Stimulated activated CD8-positive, alpha-beta memory T cell treated with anti-CD3 and anti-CD28 coated beads, Interleukin-15, amount 100 ng/mL, for 48 hours (primary cell): Measurements from ENCODE around the gene PRKCE.
"Not testable (repeated sequence)": the region's sequence is repeated elsewhere in the genome, so short reads cannot be mapped to it uniquely, and the experiment has no call there.

ENCODE experiments used
- DNase-seq, 2 donors: peaks; one replicate each; pipeline ENCODE4 v3.0.0-alpha.2; 2020; ENCODE audit warnings: low read depth in 2 of 2

The PRKCE gene

DNA sequence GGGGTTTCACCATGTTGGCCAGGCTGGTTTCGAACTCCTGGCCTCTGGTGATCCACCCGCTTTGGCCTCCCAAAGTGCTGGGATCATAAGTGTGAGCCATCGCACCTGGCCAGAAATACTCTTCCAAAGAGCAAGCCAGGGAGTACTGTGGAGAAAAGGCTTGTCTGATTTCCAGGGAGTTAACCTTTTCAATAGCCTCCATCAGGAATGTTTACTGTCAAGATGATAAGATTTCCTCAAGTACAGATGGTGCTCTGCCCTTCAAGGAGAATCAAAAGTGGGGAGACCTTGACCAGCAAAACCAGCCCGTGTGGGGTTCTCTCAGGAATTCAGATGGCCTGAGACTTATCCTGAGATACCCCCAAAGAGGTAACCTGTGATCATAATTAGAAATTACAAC, 237.2 kb downstream of the PRKCE start:
- no peak for DNase-seq

DNA sequence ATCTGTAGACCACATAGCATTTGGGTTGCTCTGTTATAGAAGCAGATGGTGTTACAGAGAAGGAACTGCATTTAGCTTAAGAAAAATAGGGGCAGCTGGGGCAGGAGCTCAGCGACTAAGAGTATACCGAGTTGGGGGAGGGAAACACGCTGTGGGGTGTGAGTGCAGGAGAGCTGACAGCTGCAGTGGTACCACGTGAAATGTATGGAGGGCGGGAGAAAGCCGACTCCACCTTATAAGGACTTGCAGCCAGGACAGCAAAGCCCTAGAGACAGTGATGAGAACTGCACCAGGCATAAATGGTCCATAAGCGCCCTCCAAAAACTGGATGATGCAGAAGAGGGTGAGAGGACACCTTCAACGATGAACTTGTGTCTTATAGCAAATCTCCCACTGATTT, 237.6 kb downstream of the PRKCE start:
- no peak for DNase-seq

DNA sequence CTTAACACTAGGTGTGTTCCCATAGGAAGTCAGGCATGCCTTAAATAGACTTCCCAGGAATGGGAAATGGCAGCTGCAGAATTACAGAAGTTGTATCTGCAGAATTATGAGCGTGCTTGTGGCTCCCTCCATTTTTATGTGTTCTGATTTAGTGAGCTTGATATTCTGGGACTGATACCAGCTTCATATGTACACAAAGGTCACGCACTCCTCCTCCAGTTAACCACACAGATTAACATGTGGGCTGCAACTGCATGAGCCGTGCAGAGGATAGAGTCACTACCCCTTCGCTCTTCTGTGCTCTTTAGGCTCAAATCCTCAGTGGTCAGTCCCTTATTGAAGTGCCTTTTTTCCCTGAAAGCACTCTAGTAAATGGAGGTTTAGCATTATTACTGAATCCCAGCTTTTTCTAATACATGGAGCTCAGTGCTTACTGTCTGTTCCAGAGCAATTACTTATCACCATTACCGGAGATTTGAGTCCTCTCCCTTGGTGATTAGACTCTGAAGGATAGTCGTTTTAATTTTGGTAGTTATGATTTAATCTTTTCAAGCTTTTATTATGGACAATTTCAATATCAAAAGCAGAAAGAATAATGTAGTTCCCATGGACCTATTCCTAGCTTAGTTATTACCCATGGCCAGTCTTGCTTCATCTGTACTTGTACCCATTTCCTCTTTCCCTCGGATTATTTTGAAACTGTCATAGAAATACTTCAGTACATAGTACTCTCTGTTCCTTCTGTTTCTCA, 238.3 kb downstream of the PRKCE start:
- no peak for DNase-seq

DNA sequence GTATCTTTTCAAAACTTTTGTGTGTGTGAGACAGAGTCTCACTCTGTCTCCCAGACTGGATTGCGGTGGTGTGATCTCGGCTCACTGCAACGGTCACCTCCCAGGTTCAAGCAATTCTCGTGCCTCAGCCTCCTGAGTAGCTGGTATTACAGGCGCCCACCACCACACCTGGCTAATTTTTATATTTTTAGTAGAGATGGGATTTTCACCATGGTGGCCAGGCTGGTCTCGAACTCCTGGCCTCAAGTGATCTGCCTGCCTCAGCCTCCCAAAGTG, 238.8 kb downstream of the PRKCE start:
- DNase-seq: not testable (repeated sequence)

DNA sequence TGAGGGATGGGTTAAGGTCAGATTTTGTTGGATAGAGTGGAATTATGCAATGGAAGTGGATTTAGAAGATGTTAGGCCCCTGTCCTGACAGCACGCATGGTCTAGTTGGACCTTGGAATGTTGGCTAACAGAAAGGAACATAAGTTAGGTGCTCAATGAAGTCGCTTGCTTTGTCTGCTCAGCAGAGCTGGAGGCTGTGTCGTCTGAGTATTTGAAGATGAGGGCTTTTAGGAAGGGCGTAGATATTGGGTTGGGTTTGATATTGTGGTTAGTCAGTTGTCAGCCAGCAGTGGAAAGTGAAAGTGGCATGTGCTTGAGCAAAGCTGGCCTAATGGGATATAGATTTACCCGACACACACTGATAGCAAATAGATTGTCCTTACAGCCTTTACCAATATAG, 239.3 kb downstream of the PRKCE start:
- DNase-seq: no peak

DNA sequence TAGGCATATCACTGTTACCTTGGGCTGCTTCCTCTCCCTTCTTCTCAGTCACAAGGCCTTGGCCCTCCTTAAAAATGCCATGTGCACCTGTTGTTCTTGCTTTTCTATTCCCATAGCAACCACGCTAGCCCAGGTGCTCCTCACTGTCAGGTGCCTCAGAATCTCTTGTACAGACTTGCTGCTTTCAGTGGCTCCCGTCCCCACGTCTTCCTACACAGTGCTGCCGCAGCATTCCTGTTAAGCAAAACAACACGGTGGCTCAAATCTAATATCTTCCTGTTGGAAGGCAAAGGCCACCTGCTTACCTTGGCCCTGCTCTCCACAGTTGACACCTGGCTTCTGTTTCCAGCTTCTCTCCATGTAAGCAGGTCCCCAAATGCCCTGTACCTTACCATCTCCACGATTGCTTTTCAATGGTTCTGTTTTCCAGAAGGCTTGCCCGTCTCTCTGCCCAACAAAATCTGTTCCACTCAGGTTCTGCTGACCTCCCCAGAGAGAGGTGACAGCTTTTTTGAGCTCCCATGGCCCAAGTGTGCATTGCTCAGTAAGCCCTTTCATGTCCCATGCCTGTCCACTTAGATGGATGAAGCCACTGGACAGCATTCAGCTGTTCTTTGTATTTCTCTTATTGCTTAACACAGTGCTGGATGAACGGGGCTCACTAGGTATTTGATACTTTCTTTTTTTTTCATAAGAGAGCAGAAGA, 240.4 kb downstream of the PRKCE start:
- DNase-seq: no peak

DNA sequence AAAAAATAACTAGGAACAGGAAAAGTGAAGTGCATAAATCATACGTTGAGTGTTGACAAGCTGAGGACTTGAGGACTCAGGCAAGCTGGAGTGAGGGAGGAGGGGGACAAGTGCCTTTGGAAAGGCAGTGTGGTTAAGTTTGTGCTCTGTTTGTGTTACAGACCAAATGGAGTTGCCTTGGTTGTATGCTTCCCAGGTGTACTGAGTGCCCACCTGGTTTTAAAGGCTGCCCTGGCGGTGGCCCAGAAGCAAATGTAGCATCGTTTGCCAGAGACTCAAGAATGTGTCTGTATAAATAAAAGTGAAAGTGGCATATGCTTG, 240.9 kb downstream of the PRKCE start:
- DNase-seq: no peak

DNA sequence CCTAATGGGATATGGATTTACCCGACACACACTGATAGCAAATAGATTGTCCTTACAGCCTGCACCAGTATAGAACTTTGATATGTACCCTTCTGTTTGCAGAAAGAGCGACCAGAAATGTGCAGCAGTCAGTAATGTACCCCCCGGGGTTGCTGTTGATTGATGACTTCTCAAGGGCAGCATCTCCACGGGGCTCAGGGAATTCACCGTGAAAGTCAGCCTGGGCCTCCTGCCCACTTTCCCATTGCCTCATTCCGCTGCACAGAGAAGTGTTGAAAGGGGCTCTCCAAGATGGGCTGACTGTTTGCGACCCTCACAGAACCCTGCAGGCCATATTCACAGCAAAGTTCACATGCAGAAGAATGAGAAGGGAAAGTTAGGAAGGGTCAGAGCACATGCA, 241.3 kb downstream of the PRKCE start:
- no peak for DNase-seq

DNA sequence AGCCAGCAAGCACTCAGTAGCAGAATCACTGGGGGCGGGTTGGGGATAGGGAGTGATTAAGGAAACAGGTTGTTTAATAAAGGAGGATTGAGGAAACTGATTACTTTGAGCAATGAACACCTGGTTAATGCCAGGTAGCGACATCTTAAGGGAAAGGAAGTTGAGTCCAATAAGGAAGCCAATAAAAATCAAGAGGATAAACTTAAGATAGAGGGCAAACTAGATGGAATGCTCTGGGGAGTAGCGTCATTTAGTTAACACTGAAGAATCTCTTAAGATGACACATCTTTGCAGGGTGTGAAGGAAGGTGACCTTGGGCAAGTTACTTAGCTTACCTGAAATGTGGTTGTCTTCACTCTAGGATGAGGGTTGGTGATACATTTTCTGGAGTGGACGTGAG, 242.7 kb downstream of the PRKCE start:
- no peak for DNase-seq

DNA sequence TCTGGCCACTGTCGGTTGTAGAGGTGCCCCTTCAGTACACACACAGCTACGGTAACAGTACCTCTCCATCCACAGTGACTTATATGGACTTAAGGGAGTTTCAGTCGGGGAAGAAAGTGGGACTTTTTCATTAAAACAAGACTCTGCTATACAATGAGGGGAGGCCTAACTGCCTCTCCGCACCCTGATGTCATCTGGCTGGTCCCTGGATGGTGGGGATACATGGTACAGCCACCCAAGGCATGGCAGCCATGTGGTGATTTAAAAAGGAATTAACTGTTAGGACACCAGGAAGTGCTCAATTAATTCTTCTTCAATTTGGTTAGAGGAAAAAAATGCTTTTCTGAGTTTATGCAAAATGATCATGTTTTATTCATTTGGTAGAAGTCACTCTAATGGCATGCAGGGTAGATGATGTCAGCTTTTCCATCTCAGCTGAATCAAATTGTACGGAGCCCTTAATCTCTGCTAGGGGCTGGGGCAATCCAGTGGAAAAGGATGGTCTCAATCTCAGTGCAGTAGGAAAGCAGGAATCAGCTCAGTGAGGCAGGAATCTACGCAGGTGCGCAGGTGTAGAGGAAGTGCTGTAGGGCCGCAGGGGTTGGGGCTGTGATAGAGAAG, 243.9 kb downstream of the PRKCE start:
- DNase-seq: no peak

DNA sequence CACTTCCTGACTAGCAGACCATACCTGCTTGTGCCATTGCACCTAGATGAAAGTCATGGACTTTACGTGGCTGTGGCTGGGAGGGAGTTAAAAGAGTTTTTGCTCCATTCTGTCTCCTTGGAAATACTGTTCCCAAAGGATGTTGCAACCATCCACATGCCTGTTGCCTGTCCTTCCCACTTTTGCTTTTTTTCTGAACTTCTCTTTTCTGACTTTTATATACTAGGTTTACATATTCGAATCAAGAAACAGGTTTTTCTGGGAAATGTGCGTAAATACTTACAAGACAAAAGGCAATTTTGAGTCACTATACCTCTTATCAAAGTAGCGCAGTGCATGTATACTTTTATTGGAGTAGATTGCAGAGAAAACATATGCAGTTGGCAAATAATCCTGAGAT, 244.8 kb downstream of the PRKCE start:
- DNase-seq: no peak

DNA sequence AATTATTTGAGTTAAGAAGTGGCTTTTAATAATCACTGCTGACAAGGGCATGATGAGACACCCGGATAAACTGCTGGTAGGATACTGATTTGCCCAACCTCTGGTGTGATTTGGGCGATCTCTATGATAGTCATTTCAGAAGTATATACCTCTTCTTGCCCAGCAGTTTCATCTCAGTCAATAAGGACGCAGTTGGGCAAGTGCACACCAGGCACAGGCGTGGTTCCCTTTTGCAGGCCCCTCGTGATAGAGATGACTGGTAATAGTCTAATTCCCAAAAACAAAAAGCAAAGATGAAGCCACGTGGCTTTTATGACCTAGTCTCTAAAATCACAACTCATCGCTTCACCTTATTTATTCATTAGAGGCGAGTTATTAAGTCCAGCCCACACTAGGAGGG, 246.4 kb downstream of the PRKCE start:
- no peak for DNase-seq

DNA sequence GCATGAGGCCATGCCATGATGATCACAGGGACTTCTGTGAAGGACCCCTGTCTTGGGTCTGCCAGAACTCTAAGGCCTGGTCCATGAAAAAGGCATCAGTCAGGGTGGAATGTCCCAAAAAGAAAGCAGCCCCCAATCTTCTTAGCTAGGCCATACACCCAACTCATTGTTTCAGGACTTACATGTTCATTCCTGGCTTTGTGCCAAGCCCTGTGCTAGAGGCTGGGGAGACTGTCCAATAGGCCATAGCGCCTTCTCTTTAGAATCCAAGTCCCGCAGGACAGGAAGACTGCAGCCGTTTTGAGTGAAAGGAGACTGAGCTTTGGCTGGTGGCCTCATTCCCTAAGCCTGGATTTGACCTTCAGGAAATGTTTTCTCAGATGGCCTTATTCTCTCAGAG, 247.3 kb downstream of the PRKCE start:
- no peak for DNase-seq

DNA sequence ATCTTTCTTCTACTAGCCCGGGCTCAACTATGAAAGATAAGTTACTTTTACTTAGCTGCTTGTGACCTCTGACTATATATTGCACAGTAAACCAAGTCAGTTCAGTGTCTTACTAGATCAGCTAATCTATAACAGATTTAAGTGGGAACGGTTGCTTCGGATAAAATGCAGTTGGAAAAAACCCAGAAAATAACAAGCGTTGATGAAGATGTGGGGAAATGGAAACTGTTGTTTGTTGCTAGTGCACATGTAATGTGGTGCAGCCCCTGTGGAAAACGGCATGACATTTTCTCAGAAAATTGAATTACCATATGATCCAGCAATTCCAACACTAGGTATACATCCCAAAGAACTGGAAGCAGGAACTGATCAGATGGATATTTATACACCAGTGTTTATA, 248.5 kb downstream of the PRKCE start:
- DNase-seq: no peak

DNA sequence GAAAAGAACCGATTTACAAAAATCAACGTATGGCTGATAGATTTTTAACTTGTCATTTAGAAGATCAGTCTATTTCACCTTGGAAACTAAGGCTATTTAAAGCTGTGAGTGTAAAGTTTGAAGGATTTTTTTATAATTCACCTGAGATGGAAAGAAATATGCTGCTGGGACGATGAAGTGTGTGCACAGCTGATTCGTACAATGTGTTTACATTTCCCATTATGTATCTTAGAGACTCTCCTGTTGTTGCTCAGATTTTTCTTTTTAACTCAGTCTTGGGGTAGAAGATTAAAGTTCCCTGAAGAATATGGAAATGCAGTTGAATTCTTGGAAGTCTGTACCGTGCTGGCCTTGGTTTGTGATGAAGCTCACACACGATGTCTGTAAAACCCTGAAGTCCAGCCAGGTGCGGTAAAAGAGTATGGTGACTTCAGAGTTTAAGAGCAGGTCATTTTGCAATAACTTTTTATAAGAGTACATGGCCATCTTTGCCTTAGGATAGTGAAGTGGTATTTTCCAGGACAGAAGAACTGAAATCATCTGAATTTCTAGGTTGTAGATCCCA, 250.1 kb downstream of the PRKCE start:
- no peak for DNase-seq

DNA sequence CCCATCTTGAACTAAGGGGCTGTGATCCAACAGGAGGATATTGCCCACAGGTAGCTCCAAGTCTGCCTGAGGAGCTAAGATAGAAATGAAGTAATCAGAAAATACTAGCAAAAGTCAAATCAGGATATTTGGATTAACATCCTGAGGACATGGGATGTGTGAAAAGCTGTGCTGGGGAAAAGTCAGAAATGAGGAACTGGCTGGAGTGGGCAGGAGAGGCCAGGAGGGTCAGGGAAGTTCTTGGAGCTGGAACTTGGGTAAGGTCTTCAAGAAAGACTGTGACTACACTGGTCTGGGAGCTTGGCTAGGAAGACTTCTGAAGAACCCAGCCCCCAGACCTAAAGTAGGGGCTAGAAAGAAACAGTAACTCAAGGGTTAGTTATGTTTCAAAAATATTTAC, 250.9 kb downstream of the PRKCE start:
- no peak for DNase-seq

DNA sequence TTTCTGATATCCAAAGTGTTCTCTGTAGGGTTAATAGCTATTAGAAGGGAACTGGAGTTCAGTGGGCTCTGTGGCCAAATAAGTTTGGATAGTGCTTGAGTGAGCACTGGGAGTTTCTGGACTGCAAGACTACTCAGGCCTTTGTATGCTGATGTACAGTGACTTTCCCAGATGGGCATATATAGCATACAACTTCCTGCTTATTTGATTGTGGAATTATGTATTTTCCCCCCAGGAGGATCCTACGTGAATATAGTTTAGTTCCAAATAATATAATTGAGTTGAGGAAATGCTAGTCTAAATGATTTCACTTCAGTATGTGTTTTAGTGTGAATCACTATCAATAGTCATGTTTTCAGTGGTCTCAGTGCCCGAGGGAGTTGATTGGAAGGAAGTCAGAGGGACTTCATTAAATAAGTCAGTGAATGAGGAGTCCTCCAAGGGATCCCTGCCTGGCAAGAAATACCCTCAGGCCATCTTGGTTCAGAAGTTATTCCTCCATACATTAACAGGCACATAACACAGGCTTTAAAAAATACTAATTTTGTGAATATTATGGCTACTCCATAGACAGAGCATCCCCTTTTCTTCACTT, 251.4 kb downstream of the PRKCE start:
- no peak for DNase-seq

DNA sequence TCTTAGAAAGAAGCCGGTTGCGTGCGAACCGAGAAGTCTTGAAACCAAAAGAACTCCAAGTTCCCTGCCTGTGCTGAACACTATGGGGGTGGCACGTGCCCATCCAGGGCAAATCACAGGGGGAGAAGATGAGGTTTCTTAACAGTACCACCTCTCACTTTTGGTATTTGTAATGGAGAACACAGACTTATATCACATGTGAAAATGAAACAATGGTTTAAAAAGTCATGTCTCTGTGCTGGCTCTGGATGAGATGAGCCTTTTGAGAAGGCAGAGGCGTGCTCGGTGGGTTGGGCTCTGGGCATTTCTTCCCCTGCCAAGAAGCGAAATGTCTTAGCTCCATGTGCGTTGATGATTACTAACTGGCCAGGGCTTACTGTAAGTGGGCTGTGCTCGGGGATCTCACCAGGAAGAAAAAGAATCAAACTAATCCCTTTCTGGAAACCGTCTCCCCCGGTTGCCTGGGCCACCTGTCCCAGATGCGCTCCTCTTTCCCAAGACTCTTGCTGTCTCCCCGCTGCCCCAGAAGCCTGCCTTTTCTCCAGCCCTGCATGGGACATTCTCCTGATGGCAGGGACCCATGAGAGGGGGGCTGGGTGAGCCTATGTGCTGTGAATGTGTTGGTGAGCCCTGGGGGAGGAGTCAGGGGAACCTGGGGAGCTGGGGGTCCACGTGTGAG, 252.9 kb downstream of the PRKCE start:
- peak in 1 of 2 donors; percentile 18 for DNase-seq

DNA sequence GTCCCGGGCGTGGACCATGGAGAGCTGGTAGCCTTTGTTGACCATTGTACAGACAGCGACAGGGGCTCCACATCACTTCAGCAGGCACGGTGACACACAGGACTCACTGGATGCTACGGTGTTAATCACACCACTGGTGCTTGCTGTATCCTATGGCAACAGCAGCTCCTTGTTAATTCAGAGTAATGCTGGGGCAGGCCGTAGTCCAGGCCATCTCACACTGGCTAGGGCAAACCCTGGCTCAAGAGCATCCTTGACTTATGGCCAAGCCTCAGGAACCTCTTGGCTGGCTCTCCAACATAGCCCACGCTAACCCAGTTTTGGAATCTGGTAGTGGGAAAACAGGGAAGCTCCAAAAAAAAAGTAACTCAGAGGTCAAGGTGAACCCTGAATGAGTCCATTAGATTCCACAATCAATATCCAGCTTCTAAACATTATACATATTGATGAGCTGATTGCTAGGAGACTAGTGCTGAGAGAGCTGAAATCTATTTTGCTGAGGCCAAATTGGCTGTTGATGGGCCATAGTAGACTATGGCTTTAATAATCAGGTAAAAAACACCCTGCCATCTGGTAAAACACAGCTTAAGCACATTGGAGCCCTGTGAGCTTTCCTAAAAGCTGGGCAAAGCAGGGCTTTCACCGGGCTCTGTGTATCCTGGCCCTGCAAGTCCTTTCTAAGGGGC, 253.6 kb downstream of the PRKCE start:
- DNase-seq: no peak

DNA sequence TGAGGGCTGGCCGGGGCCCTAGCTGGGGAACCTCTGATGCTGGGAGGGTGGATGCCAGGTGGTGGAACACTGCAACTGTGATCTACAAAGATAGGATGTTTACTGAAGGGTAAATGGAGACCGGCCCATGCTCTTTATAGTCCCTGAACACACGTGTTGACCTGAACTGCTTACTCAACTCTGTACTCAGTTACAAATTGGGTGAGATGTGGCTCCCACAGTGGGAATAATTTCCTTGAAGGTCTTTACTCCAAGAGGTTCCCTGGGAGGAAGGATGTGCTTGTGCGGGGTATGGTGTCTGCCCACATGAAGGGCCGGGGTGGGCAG, 254.1 kb downstream of the PRKCE start:
- no peak for DNase-seq

DNA sequence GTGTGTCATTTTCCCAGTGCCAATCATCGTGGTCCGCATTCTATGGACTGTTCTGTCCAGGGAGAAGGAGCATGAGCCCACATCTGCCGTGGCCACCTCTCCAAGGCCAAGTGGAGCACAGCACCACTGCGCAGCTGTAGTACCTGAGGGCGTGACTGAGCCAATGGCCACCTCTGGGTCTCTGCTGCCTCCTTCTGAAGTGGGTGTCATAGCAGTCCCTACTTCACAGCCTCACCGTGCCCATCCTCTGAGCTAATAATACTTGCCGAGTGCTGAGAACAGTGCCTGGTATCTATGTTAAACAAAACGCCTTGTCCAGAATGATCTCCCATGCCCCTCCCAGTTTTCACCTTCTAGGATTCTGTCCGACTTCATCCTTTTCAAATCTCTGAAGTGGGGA, 256.1 kb downstream of the PRKCE start:
- DNase-seq: no peak
